HG02884 (cell line): ENCODE results near the gene CA10.

Experiments used
- ATAC-seq: cut with Tn5 transposase; IDR thresholded peaks from one replicate; pipeline ENCODE4 v1.9.1; 2021; ENCODE audit warnings: mild to moderate bottlenecking, moderate library complexity; ENCODE audit not compliant: unreplicated experiment

Gene CA10

DNA sequence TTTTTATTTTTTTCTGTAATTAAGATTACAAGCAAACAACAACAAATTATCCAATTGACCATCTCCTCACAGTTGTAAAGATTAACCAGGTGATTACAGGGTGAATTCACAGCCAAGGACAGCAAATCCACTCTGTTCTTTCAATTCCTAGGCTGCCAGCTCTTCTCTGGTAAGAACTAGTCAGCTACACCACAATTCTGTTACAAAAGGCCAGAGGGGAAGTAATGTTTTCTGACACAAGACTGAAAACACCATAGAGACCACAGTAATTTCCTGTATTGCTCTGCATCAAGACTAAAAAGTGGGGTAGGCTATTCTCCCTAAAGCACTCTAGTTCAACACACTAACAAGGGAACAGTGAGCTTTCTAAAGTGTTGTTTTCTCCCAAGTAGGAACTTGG, 10.6 kb downstream of the CA10 start:
- no peak for ATAC-seq

- no peak for ATAC-seq
These were observed 11.1 kb downstream of the CA10 start for GRCh38 chr17:52147431-52147830.

GRCh38 chr17:52145476-52145875, 13.0 kb downstream of the CA10 start:
- no peak for ATAC-seq

DNA sequence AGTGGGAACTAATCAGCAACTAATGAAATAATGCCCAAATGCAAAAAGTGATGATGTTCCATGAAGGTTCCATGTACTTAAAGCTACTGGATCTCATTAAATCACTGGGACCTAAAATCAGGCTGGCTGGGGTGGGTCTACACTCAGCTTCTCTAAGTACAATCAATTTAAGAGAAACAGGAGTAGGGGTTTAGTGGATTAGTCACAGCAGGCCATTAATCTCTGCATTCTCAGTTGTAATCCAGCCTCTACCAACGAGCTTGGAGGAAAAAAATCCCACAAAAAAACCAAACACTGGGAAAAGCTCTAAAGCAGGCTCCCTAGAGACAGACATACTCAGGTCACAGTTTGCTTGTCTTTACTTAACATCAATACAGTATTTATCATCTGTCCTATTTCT, 15.0 kb downstream of the CA10 start:
- no peak for ATAC-seq

DNA sequence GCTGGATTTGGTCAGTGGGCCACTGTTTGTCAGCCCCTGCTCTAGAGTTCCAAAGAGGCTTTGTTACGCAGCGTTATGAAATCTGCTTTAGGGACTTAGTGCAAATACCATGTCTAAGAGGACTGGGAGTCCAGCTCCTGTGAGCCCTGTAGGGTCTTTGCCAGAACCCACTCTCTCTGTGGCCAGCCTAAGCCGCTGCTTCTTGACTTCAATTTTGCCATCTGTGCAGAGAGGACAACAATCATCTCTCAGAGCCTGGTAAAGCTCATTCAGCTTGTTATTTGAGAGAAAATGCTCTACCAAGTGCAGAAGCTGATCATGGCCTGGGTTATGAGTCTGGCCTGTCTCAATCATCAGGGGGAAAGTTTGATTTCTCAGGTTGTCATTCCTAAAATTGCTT, 17.9 kb downstream of the CA10 start:
- ATAC-seq, result no peak

- ATAC-seq, result no peak
These were observed 19.8 kb downstream of the CA10 start for GRCh38 chr17:52138752-52139151.

DNA sequence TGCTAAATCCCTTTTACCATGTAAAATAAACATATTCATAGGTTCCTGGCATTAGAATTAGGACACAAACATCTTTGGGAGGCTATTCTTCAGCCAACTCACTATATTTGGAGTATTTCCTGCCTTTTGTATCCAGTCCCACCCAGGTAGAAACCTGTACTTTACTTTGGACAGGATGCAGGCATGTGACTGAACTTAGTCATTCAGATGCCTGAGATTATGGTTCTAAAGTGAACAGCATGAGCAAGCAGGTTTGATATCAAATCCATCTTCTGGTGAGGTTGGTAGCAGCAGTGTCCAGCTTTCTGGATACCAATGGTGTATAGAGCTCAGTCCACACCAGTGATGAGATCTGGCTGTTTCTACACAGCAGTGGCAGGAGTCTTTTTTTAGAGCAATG, 20.2 kb downstream of the CA10 start:
- ATAC-seq, result no peak

DNA sequence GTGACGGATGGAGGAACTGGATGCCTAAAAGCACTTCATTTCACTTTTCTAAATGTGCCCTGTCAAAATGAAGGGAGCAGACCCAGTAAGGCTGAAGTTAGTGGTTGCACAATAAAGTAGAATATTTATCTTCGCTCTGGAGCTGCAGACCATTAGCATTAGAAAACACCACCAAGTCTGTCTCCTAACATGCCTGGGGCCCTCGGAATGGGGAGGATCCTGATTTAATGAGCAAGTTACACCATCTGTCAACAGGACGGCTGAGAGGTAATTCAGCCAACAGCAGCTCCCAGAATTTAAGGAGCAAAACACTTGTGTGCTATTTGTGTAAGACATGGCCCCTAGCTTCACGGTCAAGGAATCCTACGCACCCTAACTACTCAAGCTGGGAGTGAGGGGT, 22.3 kb downstream of the CA10 start:
- ATAC-seq, result no peak

DNA sequence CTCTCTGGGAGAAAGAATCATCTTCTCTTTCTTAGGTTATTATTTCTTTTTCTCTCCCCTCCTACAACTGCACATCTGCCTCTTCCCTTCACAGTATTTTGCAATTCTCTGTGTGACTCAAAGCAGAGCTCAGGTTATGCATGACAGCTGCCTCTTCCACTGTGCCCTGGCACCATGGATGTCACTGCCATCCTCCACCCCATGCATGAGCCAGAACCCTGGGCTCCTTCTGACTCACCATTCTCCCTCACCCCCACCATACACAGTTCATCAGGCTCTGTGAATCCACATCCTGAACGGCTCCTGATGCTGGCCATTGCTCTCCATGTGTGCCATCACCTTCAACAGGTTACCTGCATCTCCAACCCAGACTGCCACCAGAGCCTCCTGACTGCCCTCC, 23.9 kb downstream of the CA10 start:
- ATAC-seq, result no peak

DNA sequence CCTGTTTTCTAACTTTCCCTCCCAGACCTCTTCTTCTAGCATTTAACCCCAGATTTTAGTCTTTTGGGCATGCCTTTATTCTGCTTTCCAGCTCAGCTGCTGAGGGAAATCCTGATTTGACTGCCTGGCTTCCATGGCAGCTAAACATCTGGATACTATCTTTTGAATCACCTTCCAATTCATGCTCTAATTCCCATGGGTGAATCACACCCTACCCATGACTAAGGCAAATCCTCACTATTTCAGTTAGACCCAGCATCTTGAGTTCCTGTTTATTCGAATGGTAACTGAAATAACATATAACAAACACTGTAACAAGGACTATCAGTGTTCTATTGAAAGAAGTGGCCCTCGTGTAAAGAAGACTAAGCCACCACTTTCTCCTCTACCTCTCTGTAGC, 29.8 kb downstream of the CA10 start:
- ATAC-seq, result no peak

GRCh38 chr17:52124993-52125392, 33.5 kb downstream of the CA10 start:
- no peak for ATAC-seq

GRCh38 chr17:52124561-52124960, 34.0 kb downstream of the CA10 start:
- ATAC-seq, result no peak

- ATAC-seq, result no peak
These were observed 38.0 kb downstream of the CA10 start for GRCh38 chr17:52120465-52120864.

DNA sequence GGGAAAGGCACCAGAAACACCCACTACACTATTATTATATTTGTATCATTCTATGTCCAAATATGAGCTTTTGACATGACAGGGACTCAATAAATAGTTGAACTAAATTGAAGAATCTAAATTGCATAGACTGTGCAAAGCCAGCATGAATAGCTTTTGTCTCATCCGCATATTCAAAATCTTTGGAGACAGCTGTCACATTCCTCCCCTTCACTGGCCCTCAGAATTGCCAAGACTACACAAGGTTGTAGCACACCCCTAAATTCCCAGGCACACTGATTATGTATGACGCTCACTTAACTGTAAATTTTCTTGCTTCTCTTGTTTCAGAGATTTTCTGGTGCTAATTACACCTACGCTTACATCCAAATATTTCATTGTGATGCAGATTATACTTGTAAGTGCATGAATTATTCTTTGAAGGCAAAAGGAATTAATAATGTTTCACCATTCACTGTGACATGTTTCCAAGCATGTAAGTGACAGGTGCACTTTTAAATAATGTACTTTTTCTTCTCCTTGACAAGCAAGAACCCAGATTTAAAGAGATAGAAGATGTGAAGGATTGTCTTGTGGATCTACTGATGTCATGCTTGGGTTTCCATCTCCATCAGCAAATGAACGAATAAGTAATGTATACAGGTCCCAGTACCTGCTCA, 47.5 kb downstream of the CA10 start:
- ATAC-seq, result no peak

- ATAC-seq, result no peak
These were observed 51.8 kb downstream of the CA10 start for GRCh38 chr17:52106638-52107261.

DNA sequence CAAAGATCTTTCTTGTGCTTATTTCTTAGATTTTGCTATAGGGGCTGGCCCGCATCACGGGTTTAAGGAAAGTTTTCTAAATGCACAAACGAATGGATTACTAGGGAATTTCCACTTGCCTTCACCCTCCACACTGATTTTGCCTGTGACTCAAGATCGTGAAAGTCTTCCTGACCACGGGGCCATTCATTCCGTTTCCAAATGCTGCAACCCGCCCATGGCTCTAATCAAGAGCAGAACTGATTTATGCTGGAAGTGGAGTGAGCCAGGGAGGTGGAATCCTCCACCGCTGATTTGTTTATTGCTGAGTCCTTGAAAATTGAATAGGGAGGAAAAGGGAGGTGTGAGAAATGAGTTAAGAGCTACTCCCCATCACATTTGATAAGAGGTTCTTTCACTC, 52.4 kb downstream of the CA10 start:
- no peak for ATAC-seq

- no peak for ATAC-seq
These were observed 52.9 kb downstream of the CA10 start for GRCh38 chr17:52105591-52105990.

DNA sequence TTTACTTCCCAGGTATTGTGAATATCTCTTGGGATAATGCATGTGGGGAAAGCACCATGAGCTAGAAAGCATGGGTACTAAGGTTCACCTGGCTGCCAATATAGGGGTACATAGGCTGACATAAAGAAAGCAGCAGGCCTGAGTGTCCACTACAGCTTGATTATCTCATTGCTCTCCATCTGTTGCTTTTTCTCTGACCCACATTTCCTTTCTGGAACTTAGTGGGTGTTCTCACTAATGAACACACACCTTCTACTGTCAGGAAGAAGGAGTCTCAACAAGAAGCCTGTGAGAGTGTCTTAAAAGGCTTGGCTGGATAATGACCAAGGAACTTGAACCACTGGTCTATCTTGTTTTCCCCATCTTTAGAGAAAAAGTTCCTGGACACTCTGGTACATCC, 62.5 kb downstream of the CA10 start:
- ATAC-seq, result no peak

DNA sequence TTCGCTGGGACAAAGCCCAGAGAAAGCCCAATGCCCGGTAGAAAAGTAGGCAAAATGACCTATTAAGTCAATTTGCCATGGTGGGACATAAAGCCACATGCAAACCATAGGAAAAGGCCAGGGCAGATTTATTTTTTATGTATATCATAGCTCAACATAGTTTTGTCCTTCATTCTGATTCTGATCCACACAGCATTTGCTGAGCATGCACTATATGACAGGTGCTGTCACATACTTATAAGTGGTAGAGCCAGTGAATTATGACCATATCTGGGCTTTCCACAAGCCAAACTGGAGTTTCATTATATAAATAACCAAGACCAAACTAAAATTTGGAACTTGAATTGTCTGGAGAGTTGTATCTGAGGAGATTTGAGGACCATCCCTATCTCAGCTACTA, 74.3 kb downstream of the CA10 start:
- no peak for ATAC-seq

- no peak for ATAC-seq
These were observed 79.0 kb downstream of the CA10 start for GRCh38 chr17:52079496-52079895.

- ATAC-seq, result no peak
These were observed 86.8 kb downstream of the CA10 start for GRCh38 chr17:52071712-52072111.

GRCh38 chr17:52064791-52065211, 93.7 kb downstream of the CA10 start:
- ATAC-seq, result no peak

DNA sequence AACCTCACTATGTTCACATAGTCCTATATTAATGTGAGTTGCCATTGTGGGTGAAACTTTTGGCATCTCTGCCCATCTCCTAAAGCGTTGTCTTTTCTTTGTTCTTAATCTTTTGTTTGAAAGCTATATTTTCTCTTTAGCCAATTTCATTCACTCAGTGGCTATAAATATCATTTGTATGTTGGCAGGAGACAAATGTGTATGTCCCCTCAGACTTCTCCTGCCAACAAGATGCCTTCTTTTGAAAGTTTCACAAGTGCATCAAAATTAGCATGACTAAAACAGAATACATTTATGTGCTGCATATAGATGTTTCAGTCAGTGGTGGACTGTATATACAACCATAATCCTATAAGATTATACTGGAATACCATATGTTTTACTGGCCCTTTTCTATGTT, 109.0 kb downstream of the CA10 start:
- ATAC-seq, result no peak
